ENCODE results near the gene KLF13. TPM values are rescaled to one million over a fixed set of nuclear protein-coding genes. Genes with fewer than 3 reads are reported as not detected.

KLF13 gene
- total RNA-seq, 1 experiment from 2014 or later, result 32.9 TPM

- Histone ChIP-seq H4K20me1 (ENCODE audit: insufficient read depth, low read depth, low read length) (peaks cover 2% of the 10 kb centered on the region; the same call in 1 of the 2 replicates), H2AFZ (ENCODE audit: low read length) (no peak overlapping the region), H3K4me3 (ENCODE audit: low read length) (no peak overlapping the region; the same call in 1 of the 2 replicates), H3K9me2 (replicated peaks; ENCODE audit: insufficient read depth, low read length) (no peaks in the 10 kb centered on the region), H3K9me3 (ENCODE audit: low read length) (no peaks in the 10 kb centered on the region), H3K4me2 (ENCODE audit: low read depth, low read length, poor library complexity, severe bottlenecking) (peak overlapping the region; percentile 70), H3K4me1 (ENCODE audit: low read length) (peaks cover 90% of the 10 kb centered on the region), H3K9ac (ENCODE audit: low read length) (peak overlapping the region; percentile 46), H3K27ac (ENCODE audit: low read length) (peak overlapping the region; percentile 93), H3K79me2 (ENCODE audit: low read length) (peaks cover 93% of the 10 kb centered on the region), H3K27me3 (ENCODE audit: low read length) (no peaks in the 10 kb centered on the region), H3K36me3 (ENCODE audit: insufficient read depth, low read length) (no peaks in the 10 kb centered on the region)
- DNase-seq, result no peak
Measured at GRCh38 chr15:31360158-31360561, 33.5 kb downstream of the KLF13 start.

- peak overlapping the region; percentile 70 for H3K4me2 ChIP-seq (ENCODE audit: low read depth, low read length, poor library complexity, severe bottlenecking)
- H2AFZ ChIP-seq (ENCODE audit: low read length), result peak overlapping the region; percentile 18; the same call in 1 of the 2 replicates
- peak overlapping the region; percentile 60 for H3K9ac ChIP-seq (ENCODE audit: low read length)
- H3K79me2 ChIP-seq (ENCODE audit: low read length), result peaks cover 85% of the 10 kb centered on the region
- H3K27me3 ChIP-seq (ENCODE audit: low read length), result no peaks in the 10 kb centered on the region
- H3K9me2 ChIP-seq (replicated peaks; ENCODE audit: insufficient read depth, low read length), result no peaks in the 10 kb centered on the region
- no peaks in the 10 kb centered on the region for H3K36me3 ChIP-seq (ENCODE audit: insufficient read depth, low read length)
- peaks cover 3% of the 10 kb centered on the region; the same call in 1 of the 2 replicates for H4K20me1 ChIP-seq (ENCODE audit: insufficient read depth, low read depth, low read length)
- H3K9me3 ChIP-seq (ENCODE audit: low read length), result no peaks in the 10 kb centered on the region
- peak overlapping the region; percentile 39 for H3K4me3 ChIP-seq (ENCODE audit: low read length)
- H3K4me1 ChIP-seq (ENCODE audit: low read length), result peaks cover 96% of the 10 kb centered on the region
- peak; percentile 92 for DNase-seq
- peak overlapping the region; percentile 93 for H3K27ac ChIP-seq (ENCODE audit: low read length)
Measured at GRCh38 chr15:31360843-31361763, 34.5 kb downstream of the KLF13 start.

GRCh38 chr15:31361764-31362515 is 35.3 kb downstream of the KLF13 start:
- Histone ChIP-seq H3K36me3 (ENCODE audit: insufficient read depth, low read length) (no peaks in the 10 kb centered on the region), H3K9me3 (ENCODE audit: low read length) (no peaks in the 10 kb centered on the region), H2AFZ (ENCODE audit: low read length) (no peak overlapping the region; the same call in 1 of the 2 replicates), H4K20me1 (ENCODE audit: insufficient read depth, low read depth, low read length) (peaks cover 12% of the 10 kb centered on the region; the same call in 1 of the 2 replicates), H3K9ac (ENCODE audit: low read length) (peak overlapping the region; percentile 60), H3K4me3 (ENCODE audit: low read length) (peak overlapping the region; percentile 39; the same call in 1 of the 2 replicates), H3K4me1 (ENCODE audit: low read length) (peaks cover 94% of the 10 kb centered on the region), H3K9me2 (replicated peaks; ENCODE audit: insufficient read depth, low read length) (no peaks in the 10 kb centered on the region), H3K27ac (ENCODE audit: low read length) (peak overlapping the region; percentile 93), H3K4me2 (ENCODE audit: low read depth, low read length, poor library complexity, severe bottlenecking) (peak overlapping the region; percentile 70), H3K27me3 (ENCODE audit: low read length) (no peaks in the 10 kb centered on the region), H3K79me2 (ENCODE audit: low read length) (peaks cover 87% of the 10 kb centered on the region)
- DNase-seq, result no peak

- Histone ChIP-seq H3K36me3 (ENCODE audit: insufficient read depth, low read length) (no peaks in the 10 kb centered on the region), H3K9me2 (replicated peaks; ENCODE audit: insufficient read depth, low read length) (no peaks in the 10 kb centered on the region), H3K9ac (ENCODE audit: low read length) (no peak overlapping the region), H2AFZ (ENCODE audit: low read length) (no peak overlapping the region), H3K4me1 (ENCODE audit: low read length) (peaks cover 85% of the 10 kb centered on the region), H3K79me2 (ENCODE audit: low read length) (peaks cover 89% of the 10 kb centered on the region), H3K9me3 (ENCODE audit: low read length) (no peaks in the 10 kb centered on the region), H4K20me1 (ENCODE audit: insufficient read depth, low read depth, low read length) (peaks cover 13% of the 10 kb centered on the region; the same call in 1 of the 2 replicates), H3K27me3 (ENCODE audit: low read length) (no peaks in the 10 kb centered on the region), H3K4me2 (ENCODE audit: low read depth, low read length, poor library complexity, severe bottlenecking) (peak overlapping the region; percentile 70), H3K4me3 (ENCODE audit: low read length) (no peak overlapping the region), H3K27ac (ENCODE audit: low read length) (peak overlapping the region; percentile 93)
- no peak for DNase-seq
Measured at GRCh38 chr15:31362886-31363285, 36.3 kb downstream of the KLF13 start.

GRCh38 chr15:31364301-31365031 is 37.8 kb downstream of the KLF13 start:
- Histone ChIP-seq H3K4me2 (ENCODE audit: low read depth, low read length, poor library complexity, severe bottlenecking) (no peak overlapping the region), H3K9ac (ENCODE audit: low read length) (peak overlapping the region; percentile 0; the same call in 1 of the 2 replicates), H3K27ac (ENCODE audit: low read length) (no peak overlapping the region; the same call in 1 of the 2 replicates), H3K79me2 (ENCODE audit: low read length) (peaks cover 88% of the 10 kb centered on the region), H3K9me3 (ENCODE audit: low read length) (no peaks in the 10 kb centered on the region), H3K4me3 (ENCODE audit: low read length) (no peak overlapping the region), H3K4me1 (ENCODE audit: low read length) (peaks cover 69% of the 10 kb centered on the region), H2AFZ (ENCODE audit: low read length) (no peak overlapping the region), H3K36me3 (ENCODE audit: insufficient read depth, low read length) (no peaks in the 10 kb centered on the region), H4K20me1 (ENCODE audit: insufficient read depth, low read depth, low read length) (peaks cover 13% of the 10 kb centered on the region; the same call in 1 of the 2 replicates), H3K27me3 (ENCODE audit: low read length) (no peaks in the 10 kb centered on the region), H3K9me2 (replicated peaks; ENCODE audit: insufficient read depth, low read length) (no peaks in the 10 kb centered on the region)
- DNase-seq, result no peak

- peak overlapping the region; percentile 39 for H3K4me2 ChIP-seq (ENCODE audit: low read depth, low read length, poor library complexity, severe bottlenecking)
Measured at GRCh38 chr15:31365032-31365654, 38.5 kb downstream of the KLF13 start.

GRCh38 chr15:31365655-31366127 is 39.1 kb downstream of the KLF13 start:
- Histone ChIP-seq H3K9me2 (replicated peaks; ENCODE audit: insufficient read depth, low read length) (no peaks in the 10 kb centered on the region), H3K4me2 (ENCODE audit: low read depth, low read length, poor library complexity, severe bottlenecking) (peak overlapping the region; percentile 39), H2AFZ (ENCODE audit: low read length) (no peak overlapping the region), H3K36me3 (ENCODE audit: insufficient read depth, low read length) (no peaks in the 10 kb centered on the region), H3K9me3 (ENCODE audit: low read length) (no peaks in the 10 kb centered on the region), H3K4me3 (ENCODE audit: low read length) (no peak overlapping the region), H3K79me2 (ENCODE audit: low read length) (peaks cover 85% of the 10 kb centered on the region), H3K9ac (ENCODE audit: low read length) (peak overlapping the region; percentile 48), H4K20me1 (ENCODE audit: insufficient read depth, low read depth, low read length) (peaks cover 18% of the 10 kb centered on the region), H3K27ac (ENCODE audit: low read length) (no peak overlapping the region), H3K27me3 (ENCODE audit: low read length) (no peaks in the 10 kb centered on the region), H3K4me1 (ENCODE audit: low read length) (peaks cover 61% of the 10 kb centered on the region)
- DNase-seq, result peak; percentile 84

More at GRCh38 chr15:31365032-31365654, 38.5 kb downstream of the KLF13 start:
- no peaks in the 10 kb centered on the region for H3K36me3 ChIP-seq (ENCODE audit: insufficient read depth, low read length)
- no peak overlapping the region for H2AFZ ChIP-seq (ENCODE audit: low read length)
- peaks cover 17% of the 10 kb centered on the region; the same call in 1 of the 2 replicates for H4K20me1 ChIP-seq (ENCODE audit: insufficient read depth, low read depth, low read length)
- H3K9me2 ChIP-seq (replicated peaks; ENCODE audit: insufficient read depth, low read length), result no peaks in the 10 kb centered on the region
- peak overlapping the region; percentile 0; the same call in 1 of the 2 replicates for H3K9ac ChIP-seq (ENCODE audit: low read length)
- no peak for DNase-seq
- H3K27me3 ChIP-seq (ENCODE audit: low read length), result no peaks in the 10 kb centered on the region
- no peaks in the 10 kb centered on the region for H3K9me3 ChIP-seq (ENCODE audit: low read length)
- peaks cover 65% of the 10 kb centered on the region for H3K4me1 ChIP-seq (ENCODE audit: low read length)
- H3K4me3 ChIP-seq (ENCODE audit: low read length), result no peak overlapping the region; the same call in 1 of the 2 replicates
- no peak overlapping the region; the same call in 1 of the 2 replicates for H3K27ac ChIP-seq (ENCODE audit: low read length)
- H3K79me2 ChIP-seq (ENCODE audit: low read length), result peaks cover 88% of the 10 kb centered on the region

Data from Karpas-422 (cell line).